GM19455 (cell line): ENCODE results near the gene DNAAF8.
A peak's percentile ranks its signal among the peaks of the same experiment; 100 is the strongest.

Source experiments
- ATAC-seq: cut with Tn5 transposase; IDR thresholded peaks from one replicate; pipeline ENCODE4 v1.9.1; 2021; ENCODE audit not compliant: unreplicated experiment

Gene DNAAF8

GRCh38 chr16:4734063-4734729 is at the start of gene DNAAF8, which contains the start of gene ANKS3:
TSS of gene DNAAF8 (plus strand) at chr16:4734537. CDS start at chr16:4736515, 1,978 bp downstream.
TSS of gene ANKS3 (minus strand) at chr16:4734271. CDS start at chr16:4730149, 4,122 bp downstream.
- ATAC-seq: peak; percentile 76

GRCh38 chr16:4684763-4685162 is 49.6 kb upstream of the DNAAF8 start:
- no peak for ATAC-seq

DNA sequence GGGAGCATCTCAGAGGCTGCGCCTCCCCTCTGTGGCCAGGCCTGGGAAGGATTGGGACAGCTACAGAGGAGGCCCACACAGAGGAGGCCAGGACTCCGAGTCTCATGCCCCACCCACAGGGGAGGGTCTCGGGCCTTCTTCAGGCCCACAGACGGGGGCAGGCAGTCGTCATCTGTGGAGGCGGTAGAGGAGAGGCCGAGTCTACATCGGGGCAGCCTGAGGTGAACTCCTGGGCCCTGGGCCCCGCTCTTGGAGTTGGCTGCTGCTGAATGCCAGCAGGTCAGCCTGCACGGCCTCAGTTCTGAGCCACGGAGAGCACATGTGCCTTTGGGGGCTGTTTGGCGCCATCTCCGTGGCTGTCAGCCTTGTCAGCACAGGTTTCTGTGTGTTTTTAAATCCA is 49.0 kb upstream of the DNAAF8 start:
- ATAC-seq: no peak

- no peak for ATAC-seq
Measured at GRCh38 chr16:4685776-4686496, 48.4 kb upstream of the DNAAF8 start.

- no peak for ATAC-seq
Measured at GRCh38 chr16:4686497-4687210, 47.7 kb upstream of the DNAAF8 start.

- ATAC-seq: no peak
Measured at GRCh38 chr16:4687416-4687815, 46.9 kb upstream of the DNAAF8 start.

GRCh38 chr16:4687946-4688673 is 46.2 kb upstream of the DNAAF8 start:
- ATAC-seq: no peak

- ATAC-seq: no peak
Measured at GRCh38 chr16:4688674-4689045, 45.7 kb upstream of the DNAAF8 start.

- no peak for ATAC-seq
Measured at GRCh38 chr16:4689091-4689671, 45.2 kb upstream of the DNAAF8 start.

- no peak for ATAC-seq
Measured at GRCh38 chr16:4689864-4690704, 44.3 kb upstream of the DNAAF8 start.

DNA sequence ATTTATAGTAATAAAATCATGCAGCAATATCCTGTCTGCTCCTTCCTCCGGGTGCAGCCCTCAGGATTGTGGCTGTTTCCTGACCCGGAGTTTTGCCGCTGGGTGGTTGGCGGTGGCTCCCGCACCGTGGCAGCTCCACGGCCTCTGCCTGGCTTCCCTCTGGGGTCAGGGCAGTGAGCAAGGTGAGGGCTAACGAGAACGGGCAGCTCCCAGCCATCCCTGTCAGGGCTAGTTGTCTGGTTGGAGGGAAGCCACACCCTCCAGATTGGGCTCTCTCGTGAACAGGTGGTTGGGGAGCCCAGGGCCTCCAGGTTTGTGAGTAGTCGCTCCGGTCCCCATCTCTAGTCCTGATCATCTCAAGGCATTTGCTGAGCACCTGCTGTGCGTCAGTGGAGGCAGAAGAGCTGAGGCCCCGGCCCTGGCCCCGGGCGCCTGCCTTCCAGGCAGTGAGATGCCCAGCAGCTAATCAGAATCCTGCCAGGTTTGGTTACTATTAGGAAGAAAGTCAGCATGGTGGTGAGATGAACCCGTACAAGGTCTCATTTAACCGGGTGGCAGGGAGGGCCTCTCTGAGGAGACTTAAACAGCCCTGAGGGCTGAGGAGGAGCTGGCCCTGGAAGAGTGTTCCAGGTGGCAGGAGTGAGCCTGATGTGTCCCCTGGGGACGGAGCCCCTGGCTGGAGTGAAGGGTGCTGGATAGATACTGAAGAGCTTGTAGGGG is 43.2 kb upstream of the DNAAF8 start:
- ATAC-seq: no peak

GRCh38 chr16:4691666-4692412 is 42.5 kb upstream of the DNAAF8 start:
- no peak for ATAC-seq

DNA sequence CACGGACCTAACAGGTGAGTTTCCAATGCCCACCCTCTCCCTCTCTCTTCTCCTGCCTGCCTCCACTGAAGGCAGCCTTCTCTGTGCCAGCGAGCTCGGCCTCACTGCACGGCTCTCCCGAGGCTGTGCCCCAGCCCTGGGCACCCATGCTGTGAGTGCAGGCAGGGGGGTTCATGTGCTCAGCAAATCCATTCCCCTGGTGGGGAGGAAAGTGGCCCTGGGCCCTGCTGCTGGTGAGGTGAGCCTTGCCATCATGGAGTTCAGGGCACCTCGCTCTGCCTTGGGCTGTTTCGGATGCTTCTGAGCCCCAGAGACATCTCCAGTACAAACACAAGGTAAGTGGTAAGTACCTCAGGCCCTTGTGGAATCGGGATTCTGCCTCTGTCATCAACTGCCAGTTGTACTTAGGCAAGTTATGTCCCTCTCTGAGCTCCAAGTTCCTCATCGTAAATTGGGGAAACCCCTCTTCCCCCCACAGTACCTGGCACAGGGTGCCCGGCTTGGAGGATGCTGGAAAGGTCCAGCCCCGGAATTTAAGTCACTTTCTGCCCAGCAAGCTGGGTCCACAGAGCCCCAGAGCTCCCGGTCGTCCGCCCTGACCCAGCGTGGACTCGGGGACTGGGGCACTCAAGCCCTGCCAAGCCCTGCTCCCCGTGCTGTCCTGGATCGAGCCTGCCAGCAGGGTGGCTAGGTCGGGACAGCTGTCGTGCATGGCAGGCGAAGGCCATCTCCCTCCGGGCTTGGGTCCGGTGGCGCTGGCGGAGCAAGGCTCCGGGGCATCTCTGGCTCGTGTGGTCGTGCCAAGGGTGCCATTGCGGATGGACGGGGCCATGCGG is 41.7 kb upstream of the DNAAF8 start:
- peak; percentile 15 for ATAC-seq

DNA sequence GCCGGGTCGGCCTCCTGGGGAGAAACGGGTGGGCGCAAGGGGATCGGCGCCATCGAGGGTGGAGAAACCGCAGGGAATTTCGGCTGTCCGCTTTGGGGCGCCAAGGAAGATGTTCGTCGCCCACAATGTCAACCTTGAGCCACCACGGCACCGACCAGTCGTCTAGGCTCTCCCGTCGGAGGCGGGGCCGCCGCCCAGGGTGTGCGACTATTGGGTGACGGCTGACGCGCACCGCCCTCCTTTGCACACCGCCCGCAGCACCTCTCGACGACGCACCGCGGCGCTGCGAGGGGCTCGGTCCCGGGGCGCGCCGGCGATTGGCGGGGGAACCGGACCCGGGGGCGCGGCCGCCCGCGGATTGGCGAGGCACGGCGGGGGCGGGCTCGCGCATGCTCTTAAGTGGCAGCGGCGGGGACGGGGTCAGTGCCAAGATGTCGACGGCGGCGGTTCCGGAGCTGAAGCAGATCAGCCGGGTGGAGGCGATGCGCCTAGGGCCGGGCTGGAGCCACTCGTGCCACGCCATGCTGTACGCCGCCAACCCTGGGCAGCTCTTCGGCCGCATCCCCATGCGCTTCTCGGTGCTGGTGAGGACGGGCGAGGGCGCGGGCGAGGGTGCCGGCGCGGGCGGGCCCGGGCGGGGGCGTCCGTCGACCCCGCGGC is 40.9 kb upstream of the DNAAF8 start, which contains the start of gene NUDT16L1:
TSS of gene NUDT16L1 (plus strand) at position 267 of the 660 bp plus-strand sequence. CDS start at position 432, 165 bp downstream.
- ATAC-seq: peak; percentile 96

DNA sequence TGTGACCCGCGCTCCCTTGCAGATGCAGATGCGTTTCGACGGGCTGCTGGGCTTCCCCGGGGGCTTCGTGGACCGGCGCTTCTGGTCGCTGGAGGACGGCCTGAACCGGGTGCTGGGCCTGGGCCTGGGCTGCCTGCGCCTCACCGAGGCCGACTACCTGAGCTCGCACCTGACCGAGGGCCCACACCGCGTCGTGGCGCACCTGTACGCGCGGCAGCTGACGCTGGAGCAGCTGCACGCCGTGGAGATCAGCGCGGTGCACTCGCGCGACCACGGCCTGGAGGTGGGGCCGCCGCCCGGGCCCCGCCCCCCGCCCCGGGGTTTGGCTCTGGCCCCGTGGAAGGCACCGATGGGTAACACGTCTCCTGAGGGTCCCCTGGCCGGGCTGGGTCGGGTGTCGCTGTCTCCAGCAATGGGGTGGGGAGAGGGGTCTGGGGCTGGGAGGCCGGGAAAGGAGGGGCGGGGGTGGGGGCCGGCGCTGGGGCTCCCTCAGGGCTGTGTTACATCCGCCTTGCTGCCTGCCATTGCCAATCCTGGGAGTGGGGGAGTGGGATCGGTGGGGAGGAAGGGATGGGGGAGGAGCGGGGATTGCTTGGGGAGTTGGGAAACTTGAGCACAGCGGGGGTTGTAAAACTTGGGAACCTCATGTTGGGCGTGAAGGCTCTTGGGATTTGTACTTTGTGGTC is 40.2 kb upstream of the DNAAF8 start:
- peak; percentile 11 for ATAC-seq

- no peak for ATAC-seq
Measured at GRCh38 chr16:4694642-4695451, 39.5 kb upstream of the DNAAF8 start.
